Keratinocyte (primary cell): Measurements from ENCODE around the gene MC3R. TPM values are rescaled to one million over a fixed set of nuclear protein-coding genes. Genes with fewer than 3 reads are reported as not detected.
A peak's percentile ranks its signal among the peaks of the same experiment; 100 is the strongest.

ENCODE experiments used
- DNase-seq: peaks from one replicate; pipeline ENCODE4 v3.0.0-alpha.2; 2011; ENCODE audit warnings: low read depth, missing footprints, low spot score
- FAIRE-seq: peaks from 2 replicates; lab custom pipeline; 2011; peaks lifted over from hg19 to GRCh38; lab: Jason Lieb, UNC
- H2AFZ ChIP-seq: 2 replicates; pipeline ENCODE4 v1.6.0; 2012; ENCODE audit warnings: low read length, control low read depth, inconsistent platforms; ENCODE audit not compliant: control insufficient read depth
- H3K27ac ChIP-seq: 2 replicates; pipeline ENCODE4 v1.5.1; 2011; ENCODE audit warnings: low read length; ENCODE audit not compliant: control insufficient read depth, insufficient read depth
- H3K27me3 ChIP-seq: 3 replicates; pipeline ENCODE4 v1.6.0; 2011; ENCODE audit warnings: low read length; ENCODE audit not compliant: control insufficient read depth, insufficient read depth; ENCODE audit errors: extremely low read depth
- H3K36me3 ChIP-seq, 2 experiments: 2 replicates in 1 of 2; 3 replicates in 1 of 2; pipeline ENCODE4 v1.5.1; 2011; ENCODE audit warnings: low read length in 2 of 2, mild to moderate bottlenecking in 1 of 2; ENCODE audit not compliant: control insufficient read depth in 2 of 2, insufficient read depth in 2 of 2; ENCODE audit errors: extremely low read depth in 1 of 2
- H3K4me1 ChIP-seq: 3 replicates; pipeline ENCODE4 v1.5.1; 2011; ENCODE audit warnings: low read length; ENCODE audit not compliant: control insufficient read depth, insufficient read depth; ENCODE audit errors: extremely low read depth
- H3K4me2 ChIP-seq: 3 replicates; pipeline ENCODE4 v1.6.0; 2011; ENCODE audit warnings: low read depth, low read length; ENCODE audit not compliant: control insufficient read depth, insufficient read depth; ENCODE audit errors: extremely low read depth
- H3K4me3 ChIP-seq, 3 experiments: fragments of 200-600 bp in 1 of 3; sonication (generic) in 1 of 3; 2 replicates in 2 of 3; 3 replicates in 1 of 3; pipeline ENCODE4 v1.5.1; 2011 to 2016; ENCODE audit warnings: low read length in 3 of 3, mild to moderate bottlenecking in 3 of 3, control low read depth in 2 of 3, inconsistent platforms in 1 of 3, low read depth in 1 of 3, mixed read lengths in 1 of 3, mixed run types in 1 of 3, moderate library complexity in 1 of 3; ENCODE audit not compliant: control insufficient read depth in 2 of 3, insufficient read depth in 2 of 3; ENCODE audit errors: extremely low read depth in 1 of 3
- H3K79me2 ChIP-seq: 2 replicates; pipeline ENCODE4 v1.6.0; 2012; ENCODE audit warnings: low read length; ENCODE audit not compliant: control insufficient read depth, insufficient read depth
- H3K9ac ChIP-seq: 3 replicates; pipeline ENCODE4 v1.6.0; 2011; ENCODE audit warnings: low read length; ENCODE audit not compliant: control insufficient read depth, insufficient read depth; ENCODE audit errors: extremely low read depth
- H3K9me1 ChIP-seq: 3 replicates; pipeline ENCODE4 v1.6.0; 2011; ENCODE audit warnings: low read length; ENCODE audit not compliant: control insufficient read depth, insufficient read depth; ENCODE audit errors: extremely low read depth
- H3K9me3 ChIP-seq: 2 replicates; pipeline ENCODE4 v1.5.1; 2012; ENCODE audit warnings: low read depth, low read length; ENCODE audit not compliant: control insufficient read depth
- H4K20me1 ChIP-seq: 3 replicates; pipeline ENCODE4 v1.6.0; 2011; ENCODE audit warnings: low read length; ENCODE audit not compliant: control insufficient read depth, insufficient read depth; ENCODE audit errors: extremely low read depth
- EZH2 ChIP-seq: IDR thresholded peaks from one replicate; pipeline ENCODE4 v1.6.1; 2012; ENCODE audit warnings: inconsistent platforms, mild to moderate bottlenecking, low read length, moderate library complexity
- dilution Hi-C: fragments of 300-500 bp; cut with MboI; formaldehyde crosslinking; loops from one replicate; pipeline ENCODE4 v1.7.0; 2020; ENCODE audit warnings: low sequenced_read_pairs; ENCODE audit not compliant: extremely low pct_ligation_motif_present
- polyA minus RNA-seq, 3 experiments: library from RNA; depleted of rRNA, polyadenylated mRNA; stranded (reverse); fragments of >200 nt; gene quantifications; 1 replicate in 1 of 3; 2 replicates in 1 of 3; 3 replicates in 1 of 3; pipeline ENCODE4 v1.2.3, GENCODE V29; 2011
- polyA plus RNA-seq, 5 experiments: library from polyadenylated mRNA; depleted of rRNA in 3 of 5; stranded (reverse) in 3 of 5; stranded (forward) in 1 of 5; unstranded in 1 of 5; fragments of >200 nt; gene quantifications; 1 replicate in 1 of 5; 2 replicates in 3 of 5; 3 replicates in 1 of 5; pipeline versions ENCODE4 v1.2.1 to v1.2.3, GENCODE V29; 2011 to 2012; ENCODE audit warnings: missing spikeins in 2 of 5, low read depth in 1 of 5, low replicate concordance in 1 of 5
- TF ChIP-seq, protein P1 (sequence below), 3 experiments: IDR thresholded peaks in 1 of 3; conservative IDR thresholded peaks in 1 of 3; optimal IDR thresholded peaks in 1 of 3; 2 replicates in 2 of 3; 3 replicates in 1 of 3; pipeline versions ENCODE3 to v1.5.1; 2011; ENCODE audit warnings: low read length in 3 of 3, mild to moderate bottlenecking in 3 of 3, moderate library complexity in 2 of 3, control low read depth in 1 of 3, inconsistent platforms in 1 of 3; ENCODE audit not compliant: insufficient read depth in 2 of 3; ENCODE audit errors: extremely low read depth in 1 of 3

MC3R gene
- not detected in 3 replicates for polyA plus RNA-seq
- not detected for polyA plus RNA-seq (2011; ENCODE audit: low read depth)
- polyA plus RNA-seq (2011; cell fraction: cytosol; rRNA removed), result not detected in 2 replicates
- not detected in 2 replicates for polyA plus RNA-seq (2011; cell fraction: nucleus; rRNA removed)
- not detected in 2 replicates for polyA plus RNA-seq (2012; ENCODE audit: low replicate concordance)
- polyA minus RNA-seq, result not detected in 3 replicates
- not detected for polyA minus RNA-seq (2011; cell fraction: cytosol; rRNA and poly(A)+ RNA removed)
- not detected in 2 replicates for polyA minus RNA-seq (2011; cell fraction: nucleus; rRNA and poly(A)+ RNA removed)

DNA sequence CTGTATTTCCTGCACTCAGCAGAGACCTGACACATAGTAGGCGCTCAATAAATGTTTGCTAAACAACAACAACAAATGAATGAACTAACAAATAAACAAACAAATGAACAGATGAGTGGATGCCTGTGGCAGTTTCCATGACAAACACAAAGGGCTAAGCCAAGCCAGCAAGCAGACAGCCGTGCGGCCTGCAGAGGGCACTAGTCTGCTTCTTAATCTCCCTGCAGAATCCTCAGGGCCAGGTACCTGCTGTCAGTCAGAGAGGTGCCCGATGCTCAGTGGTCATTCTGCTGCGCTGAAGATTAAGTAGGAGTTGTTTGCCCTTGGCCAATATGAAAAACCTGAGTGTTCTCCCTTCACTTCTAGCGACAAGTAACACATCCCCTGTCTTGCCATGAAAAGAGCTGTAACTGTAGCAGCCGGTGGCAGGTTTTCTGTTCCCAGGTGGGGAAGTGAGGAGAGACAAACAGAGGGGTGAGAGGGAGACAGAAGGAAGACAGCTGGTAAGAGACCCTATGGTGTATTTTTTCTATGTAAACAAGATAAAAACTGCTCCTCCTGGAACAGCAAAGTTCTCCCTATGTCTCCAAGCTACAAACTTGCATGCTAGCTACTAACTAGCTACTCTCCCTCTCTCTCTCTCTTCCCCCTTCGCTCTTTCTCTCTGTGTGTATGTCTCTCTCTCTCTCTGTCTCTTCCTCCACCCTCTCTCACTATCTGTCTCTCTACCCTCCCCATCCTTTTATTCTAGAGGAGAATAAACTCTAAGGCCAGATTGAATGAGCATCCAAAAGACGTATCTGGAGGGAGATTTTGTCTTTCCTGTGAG is at the start of gene MC3R:
MC3R (plus strand) TSS at position 779 of the 829 bp plus-strand sequence. CDS start 112 bp downstream, outside the sequence.
- DNase-seq (no peak), FAIRE-seq (peak; percentile 73)
- Histone ChIP-seq H3K79me2 (no peaks in the 10 kb centered on the region), H3K4me1 (no peaks in the 10 kb centered on the region), H3K4me2 (no peak within 1 kb of the TSS), H3K9me1 (no peaks in the 10 kb centered on the region), H3K9ac (no peak within 1 kb of the TSS), H3K36me3 (no peaks in the 10 kb centered on the region), H3K27ac (no peak within 1 kb of the TSS), H3K4me3 (no peak within 1 kb of the TSS), H3K27me3 (peaks cover 15% of the 10 kb centered on the region), H3K9me3 (no peaks in the 10 kb centered on the region), H4K20me1 (no peaks in the 10 kb centered on the region), H2AFZ (no peak within 1 kb of the TSS)
- no peak for TF ChIP-seq EZH2
- TF ChIP-seq, protein P1, sequence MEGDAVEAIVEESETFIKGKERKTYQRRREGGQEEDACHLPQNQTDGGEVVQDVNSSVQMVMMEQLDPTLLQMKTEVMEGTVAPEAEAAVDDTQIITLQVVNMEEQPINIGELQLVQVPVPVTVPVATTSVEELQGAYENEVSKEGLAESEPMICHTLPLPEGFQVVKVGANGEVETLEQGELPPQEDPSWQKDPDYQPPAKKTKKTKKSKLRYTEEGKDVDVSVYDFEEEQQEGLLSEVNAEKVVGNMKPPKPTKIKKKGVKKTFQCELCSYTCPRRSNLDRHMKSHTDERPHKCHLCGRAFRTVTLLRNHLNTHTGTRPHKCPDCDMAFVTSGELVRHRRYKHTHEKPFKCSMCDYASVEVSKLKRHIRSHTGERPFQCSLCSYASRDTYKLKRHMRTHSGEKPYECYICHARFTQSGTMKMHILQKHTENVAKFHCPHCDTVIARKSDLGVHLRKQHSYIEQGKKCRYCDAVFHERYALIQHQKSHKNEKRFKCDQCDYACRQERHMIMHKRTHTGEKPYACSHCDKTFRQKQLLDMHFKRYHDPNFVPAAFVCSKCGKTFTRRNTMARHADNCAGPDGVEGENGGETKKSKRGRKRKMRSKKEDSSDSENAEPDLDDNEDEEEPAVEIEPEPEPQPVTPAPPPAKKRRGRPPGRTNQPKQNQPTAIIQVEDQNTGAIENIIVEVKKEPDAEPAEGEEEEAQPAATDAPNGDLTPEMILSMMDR (optimal IDR thresholded peaks at IDR 0.05 in 1 of 3, IDR thresholded peaks at IDR 0.05 in 1 of 3, conservative IDR thresholded peaks at IDR 0.05 in 1 of 3; ENCODE audit: extremely low read depth in 1 of 3, insufficient read depth in 2 of 3, low read length in 3 of 3), result peak; percentile 80 to 91 (median 90)
- dilution Hi-C loops, result no loop called here

DNA sequence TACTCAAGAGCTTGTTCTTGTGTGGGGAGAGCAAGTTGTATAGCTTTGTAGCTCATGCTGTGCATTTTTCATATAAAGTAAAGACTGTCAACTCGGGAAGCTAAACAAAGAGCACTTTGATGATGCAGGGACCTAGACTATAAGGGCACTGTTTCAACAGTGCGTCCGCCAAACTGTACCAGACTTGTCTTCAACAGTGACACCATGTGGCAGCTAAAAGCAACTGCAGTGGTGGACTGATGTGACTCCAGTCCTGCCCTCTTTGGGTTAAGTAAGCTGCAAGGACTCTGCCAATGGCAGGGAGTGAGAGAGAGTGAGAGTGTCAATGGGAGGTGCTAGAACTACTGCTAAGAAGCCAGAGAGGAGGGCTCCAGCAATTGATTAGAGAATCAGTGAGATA is 48.1 kb upstream of the MC3R start:
- Histone ChIP-seq H3K4me1 (no peaks in the 10 kb centered on the region), H3K9ac (no peak overlapping the region), H4K20me1 (no peaks in the 10 kb centered on the region), H3K9me1 (no peaks in the 10 kb centered on the region), H3K4me3 (no peak overlapping the region), H3K36me3 (no peaks in the 10 kb centered on the region), H3K27me3 (no peaks in the 10 kb centered on the region), H3K4me2 (no peak overlapping the region), H3K27ac (no peak overlapping the region), H3K79me2 (no peaks in the 10 kb centered on the region), H3K9me3 (peaks cover 5% of the 10 kb centered on the region), H2AFZ (no peak overlapping the region)
- dilution Hi-C loops, result no loop called here
- no peak for TF ChIP-seq EZH2
- TF ChIP-seq, protein P1 (optimal IDR thresholded peaks at IDR 0.05 in 1 of 3, IDR thresholded peaks at IDR 0.05 in 1 of 3, conservative IDR thresholded peaks at IDR 0.05 in 1 of 3; ENCODE audit: extremely low read depth in 1 of 3, insufficient read depth in 2 of 3, low read length in 3 of 3), result peak; percentile 17 to 55 (median 43)
- FAIRE-seq (no peak), DNase-seq (no peak)
